Dedifferentiated amniotic fluid mesenchymal stem cell (primary cell): ENCODE measurements around the gene PLD5.
"Not testable (repeated sequence)": the region's sequence is repeated elsewhere in the genome, so short reads cannot be mapped to it uniquely, and the experiment has no call there.

Source experiments
- DNase-seq: peaks from one replicate; pipeline ENCODE4 v3.0.0-alpha.2; 2016; ENCODE audit errors: extremely low spot score

PLD5 gene

GRCh38 chr1:242058582-242058981 lies 465.9 kb downstream of the PLD5 start:
- not testable (repeated sequence) for DNase-seq

- DNase-seq = not testable (repeated sequence)
Measured at GRCh38 chr1:242058181-242058580, 466.3 kb downstream of the PLD5 start.

DNA sequence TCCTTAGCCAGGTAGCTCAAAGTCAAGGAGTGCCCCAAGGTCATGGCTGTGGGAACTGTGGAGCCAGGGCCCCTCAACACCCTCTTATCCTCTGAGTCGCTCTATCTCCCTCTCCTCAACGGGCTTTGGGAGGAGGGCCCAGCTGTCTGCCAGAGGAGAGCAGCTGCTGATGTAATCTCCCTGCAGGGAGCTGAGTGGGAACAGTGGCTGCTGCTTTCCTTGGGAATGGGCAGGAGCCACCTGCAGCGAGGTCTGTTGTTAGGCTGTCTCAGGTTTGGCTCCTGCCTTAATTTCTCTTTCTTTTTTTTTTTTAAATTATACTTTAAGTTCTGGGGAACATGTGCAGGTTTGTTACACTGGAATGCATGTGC lies 466.8 kb downstream of the PLD5 start:
- DNase-seq = no peak

GRCh38 chr1:242056988-242057744 lies 467.3 kb downstream of the PLD5 start:
- DNase-seq = no peak

GRCh38 chr1:242055749-242056320 lies 468.7 kb downstream of the PLD5 start:
- no peak for DNase-seq

GRCh38 chr1:242043165-242043564 lies 481.3 kb downstream of the PLD5 start:
- no peak for DNase-seq

GRCh38 chr1:242034392-242034791 lies 490.1 kb downstream of the PLD5 start:
- no peak for DNase-seq

DNA sequence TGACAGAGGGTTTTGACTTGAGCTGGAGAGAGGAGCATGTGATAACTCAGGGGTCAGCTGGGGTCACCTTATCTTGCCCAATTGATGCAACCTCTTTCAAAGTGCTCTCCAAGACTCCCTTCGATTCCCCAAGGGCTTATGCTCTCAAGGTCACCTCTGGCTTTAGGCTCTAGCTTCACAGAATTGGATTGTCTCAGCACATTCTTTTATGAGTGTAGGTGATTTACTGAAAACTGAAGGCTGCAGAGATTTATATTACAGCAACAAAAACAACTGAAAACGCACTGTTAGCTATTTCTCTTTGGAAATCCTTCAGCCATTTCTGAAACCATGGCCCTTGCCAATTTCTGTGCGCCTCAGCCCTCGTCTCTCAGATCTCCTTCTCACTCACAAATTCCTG lies 491.1 kb downstream of the PLD5 start:
- DNase-seq = no peak
